Lower lobe of right lung (tissue), 2 donors: ENCODE results near the gene NFATC2. TPM values are rescaled to one million over a fixed set of nuclear protein-coding genes. Genes with fewer than 3 reads are reported as not detected.

Source experiments
- ATAC-seq, 2 donors: fragments of 200-7000 bp; cut with Tn5 transposase; one replicate each; pipeline ENCODE4 v1.9.1; 2020 to 2022; ENCODE audit warnings: mild to moderate bottlenecking in 2 of 2, moderate library complexity in 2 of 2
- DNase-seq: peaks from one replicate; pipeline ENCODE4 v3.0.0-alpha.2; 2020
- H3K27ac ChIP-seq: fragments of 200-600 bp; one replicate; pipeline ENCODE4 v1.8.0; 2022
- H3K27me3 ChIP-seq: fragments of 200-600 bp; one replicate; pipeline ENCODE4 v1.8.0; 2022; ENCODE audit warnings: low read depth
- H3K36me3 ChIP-seq: fragments of 200-600 bp; one replicate; pipeline ENCODE4 v1.8.0; 2022; ENCODE audit warnings: mild to moderate bottlenecking
- H3K4me1 ChIP-seq: fragments of 200-600 bp; one replicate; pipeline ENCODE4 v1.8.0; 2022
- H3K4me3 ChIP-seq: fragments of 200-600 bp; one replicate; pipeline ENCODE4 v1.8.0; 2022; ENCODE audit warnings: mild to moderate bottlenecking
- H3K9me3 ChIP-seq: fragments of 200-600 bp; one replicate; pipeline ENCODE4 v1.8.0; 2022
- CTCF ChIP-seq: fragments of 200-600 bp; IDR thresholded peaks from one replicate; pipeline ENCODE4 v1.8.0; 2022; ENCODE audit warnings: antibody characterized with exemption, mild to moderate bottlenecking
- intact Hi-C: fragments of 100-400 bp; cut with DNase I; formaldehyde crosslinking; loops from one replicate; pipeline ENCODE4 v1.11.0; 2022
- total RNA-seq: library from RNA; stranded (reverse); fragmentation: NEBNext Ultra II Directional; extraction: Animal tissue kit (Norgen Biotek cat#: 25700); gene quantifications from one replicate; pipeline ENCODE4 v1.2.1, GENCODE V29; 2021
- donor health status: DM: no; HTN: yes; CAD: no; lungs with severe emphysema.

The NFATC2 gene
- total RNA-seq, 1 donor from 2014 or later, result 6.6 TPM

- H3K27me3 ChIP-seq, result no peaks in the 10 kb centered on the region
- no peak for DNase-seq
- H3K27ac ChIP-seq, result peak overlapping the region; percentile 36
- no peak overlapping the region for H3K4me3 ChIP-seq
- H3K9me3 ChIP-seq, result no peaks in the 10 kb centered on the region
- no peaks in the 10 kb centered on the region for H3K36me3 ChIP-seq
- intact Hi-C loops, result no loop called here
- TF ChIP-seq CTCF, result no peak
- ATAC-seq, result no peak
- peaks cover 19% of the 10 kb centered on the region for H3K4me1 ChIP-seq
Observed at GRCh38 chr20:51411870-51412269, 130.6 kb downstream of the NFATC2 start.

GRCh38 chr20:51410586-51411325, 131.8 kb downstream of the NFATC2 start:
- no peaks in the 10 kb centered on the region for H3K36me3 ChIP-seq
- DNase-seq (no peak), ATAC-seq (no peak)
- H3K9me3 ChIP-seq, result no peaks in the 10 kb centered on the region
- H3K4me3 ChIP-seq, result no peak overlapping the region
- no peak for TF ChIP-seq CTCF
- H3K27me3 ChIP-seq, result no peaks in the 10 kb centered on the region
- H3K27ac ChIP-seq, result no peak overlapping the region
- intact Hi-C loops, result no loop called here
- peaks cover 14% of the 10 kb centered on the region for H3K4me1 ChIP-seq

GRCh38 chr20:51409192-51409880, 133.2 kb downstream of the NFATC2 start:
- no peak for TF ChIP-seq CTCF
- DNase-seq (no peak), ATAC-seq (no peak)
- Histone ChIP-seq H3K4me1 (peaks cover 14% of the 10 kb centered on the region), H3K9me3 (no peaks in the 10 kb centered on the region), H3K27me3 (no peaks in the 10 kb centered on the region), H3K36me3 (no peaks in the 10 kb centered on the region), H3K27ac (no peak overlapping the region), H3K4me3 (no peak overlapping the region)
- intact Hi-C loops, result no loop called here

- DNase-seq, result no peak
- no peak overlapping the region for H3K4me3 ChIP-seq
- TF ChIP-seq CTCF, result no peak
- intact Hi-C loops, result no loop called here
- H3K27me3 ChIP-seq, result no peaks in the 10 kb centered on the region
- peak; percentile 73 to 75 for ATAC-seq
- H3K9me3 ChIP-seq, result no peaks in the 10 kb centered on the region
- H3K4me1 ChIP-seq, result no peaks in the 10 kb centered on the region
- H3K27ac ChIP-seq, result peak overlapping the region; percentile 24
- H3K36me3 ChIP-seq, result no peaks in the 10 kb centered on the region
Observed at GRCh38 chr20:51404297-51405060, 138.0 kb downstream of the NFATC2 start.

GRCh38 chr20:51403466-51404220, 138.9 kb downstream of the NFATC2 start:
- Histone ChIP-seq H3K27me3 (no peaks in the 10 kb centered on the region), H3K36me3 (no peaks in the 10 kb centered on the region), H3K4me1 (no peaks in the 10 kb centered on the region), H3K27ac (no peak overlapping the region), H3K9me3 (no peaks in the 10 kb centered on the region), H3K4me3 (no peak overlapping the region)
- TF ChIP-seq CTCF, result no peak
- intact Hi-C loops, result no loop called here
- DNase-seq (no peak), ATAC-seq (no peak)
